ENCODE results near the gene OSTM1.
A peak's percentile ranks its signal among the peaks of the same experiment; 100 is the strongest.

The OSTM1 gene

GRCh38 chr6:108118810-108119768 lies 44.5 kb upstream of the OSTM1 start:
- DNase-seq (ENCODE audit: low read depth): no peak
- no peak for TF ChIP-seq CTCF (IDR thresholded peaks at IDR 0.05; ENCODE audit: low read depth, low read length, missing control alignments)
- in situ Hi-C loops (cut with HindIII; ENCODE audit: low sequenced_read_pairs): loop anchor here (10.0 kb wide), 1 partner anchor 376 kb away; no protein-coding TSS in a partner anchor
- peak overlapping the region; percentile 32 for H3K4me3 ChIP-seq (ENCODE audit: low read depth, low read length)

- no peak for TF ChIP-seq CTCF (IDR thresholded peaks at IDR 0.05; ENCODE audit: low read depth, low read length, missing control alignments)
- no peak for DNase-seq (ENCODE audit: low read depth)
- peak overlapping the region; percentile 51 for H3K4me3 ChIP-seq (ENCODE audit: low read depth, low read length)
- in situ Hi-C loops (cut with HindIII; ENCODE audit: low sequenced_read_pairs): loop anchor here (10.0 kb wide), 1 partner anchor 376 kb away; no protein-coding TSS in a partner anchor
Measured at GRCh38 chr6:108118359-108118724, 43.8 kb upstream of the OSTM1 start.

GRCh38 chr6:108117427-108118358 lies 43.2 kb upstream of the OSTM1 start:
- in situ Hi-C loops (cut with HindIII; ENCODE audit: low sequenced_read_pairs): loop anchor here (10.0 kb wide), 1 partner anchor 377 kb away; no protein-coding TSS in a partner anchor
- TF ChIP-seq CTCF (IDR thresholded peaks at IDR 0.05; ENCODE audit: low read depth, low read length, missing control alignments): no peak
- no peak for DNase-seq (ENCODE audit: low read depth)
- peak overlapping the region; percentile 51 for H3K4me3 ChIP-seq (ENCODE audit: low read depth, low read length)

GRCh38 chr6:108116546-108117426 lies 42.2 kb upstream of the OSTM1 start:
- no peak for TF ChIP-seq CTCF (IDR thresholded peaks at IDR 0.05; ENCODE audit: low read depth, low read length, missing control alignments)
- in situ Hi-C loops (cut with HindIII; ENCODE audit: low sequenced_read_pairs): loop anchor here (10.0 kb wide), 1 partner anchor 378 kb away; no protein-coding TSS in a partner anchor
- no peak for DNase-seq (ENCODE audit: low read depth)
- no peak overlapping the region for H3K4me3 ChIP-seq (ENCODE audit: low read depth, low read length)

GRCh38 chr6:108115598-108116058 lies 41.1 kb upstream of the OSTM1 start:
- in situ Hi-C loops (cut with HindIII; ENCODE audit: low sequenced_read_pairs): loop anchor here (10.0 kb wide), 1 partner anchor 379 kb away; no protein-coding TSS in a partner anchor
- no peak overlapping the region for H3K4me3 ChIP-seq (ENCODE audit: low read depth, low read length)
- peak; percentile 56 for TF ChIP-seq CTCF (IDR thresholded peaks at IDR 0.05; ENCODE audit: low read depth, low read length, missing control alignments)
- DNase-seq (ENCODE audit: low read depth): no peak

Data from astrocyte of the cerebellum (primary cell).